HG03575 (cell line): ENCODE data around the gene GOLIM4.
"Not testable (repeated sequence)": the region's sequence is repeated elsewhere in the genome, so short reads cannot be mapped to it uniquely, and the experiment has no call there.

Source experiments
- ATAC-seq: cut with Tn5 transposase; IDR thresholded peaks from one replicate; pipeline ENCODE4 v1.9.1; 2021; ENCODE audit not compliant: unreplicated experiment, insufficient number of reproducible peaks, low FRiP score; ENCODE audit errors: extremely low read depth

The GOLIM4 gene

GRCh38 chr3:168025076-168025475, 70.6 kb downstream of the GOLIM4 start:
- no peak for ATAC-seq

GRCh38 chr3:168024537-168024941, 71.2 kb downstream of the GOLIM4 start:
- ATAC-seq = no peak

- no peak for ATAC-seq
Measured at GRCh38 chr3:168021737-168022450, 73.8 kb downstream of the GOLIM4 start.

GRCh38 chr3:168011280-168011679, 84.4 kb downstream of the GOLIM4 start:
- ATAC-seq = not testable (repeated sequence)

GRCh38 chr3:168006584-168006983, 89.1 kb downstream of the GOLIM4 start:
- ATAC-seq = no peak

GRCh38 chr3:168003911-168004310, 91.8 kb downstream of the GOLIM4 start:
- no peak for ATAC-seq

- ATAC-seq = no peak
Measured at GRCh38 chr3:168002786-168003368, 92.8 kb downstream of the GOLIM4 start.

- ATAC-seq = no peak
Measured at GRCh38 chr3:168001244-168001643, 94.5 kb downstream of the GOLIM4 start.

GRCh38 chr3:167998253-167998652, 97.5 kb downstream of the GOLIM4 start:
- ATAC-seq = no peak

- no peak for ATAC-seq
Measured at GRCh38 chr3:167996514-167996913, 99.2 kb downstream of the GOLIM4 start.

- no peak for ATAC-seq
Measured at GRCh38 chr3:167992381-167992780, 103.3 kb downstream of the GOLIM4 start.

- ATAC-seq = no peak
Measured at GRCh38 chr3:167991213-167991612, 104.5 kb downstream of the GOLIM4 start.

- ATAC-seq = no peak
Measured at GRCh38 chr3:167989999-167990398, 105.7 kb downstream of the GOLIM4 start.

GRCh38 chr3:167989066-167989465, 106.7 kb downstream of the GOLIM4 start:
- ATAC-seq = no peak

- ATAC-seq = no peak
Measured at GRCh38 chr3:167983583-167983982, 112.1 kb downstream of the GOLIM4 start.

- ATAC-seq = no peak
Measured at GRCh38 chr3:167978486-167978885, 117.2 kb downstream of the GOLIM4 start.

- no peak for ATAC-seq
Measured at GRCh38 chr3:167978071-167978470, 117.7 kb downstream of the GOLIM4 start.

GRCh38 chr3:167976516-167977361, 119.0 kb downstream of the GOLIM4 start:
- no peak for ATAC-seq

GRCh38 chr3:167973901-167974300, 121.8 kb downstream of the GOLIM4 start:
- ATAC-seq = no peak

- ATAC-seq = no peak
Measured at GRCh38 chr3:167973046-167973445, 122.7 kb downstream of the GOLIM4 start.
